ENCODE results near the gene RAB12.
"Not testable (repeated sequence)": the region's sequence is repeated elsewhere in the genome, so short reads cannot be mapped to it uniquely, and the experiment has no call there.

The RAB12 gene

GRCh38 chr18:8614875-8615274, 5.6 kb downstream of the RAB12 start:
- no peak for FAIRE-seq

DNA sequence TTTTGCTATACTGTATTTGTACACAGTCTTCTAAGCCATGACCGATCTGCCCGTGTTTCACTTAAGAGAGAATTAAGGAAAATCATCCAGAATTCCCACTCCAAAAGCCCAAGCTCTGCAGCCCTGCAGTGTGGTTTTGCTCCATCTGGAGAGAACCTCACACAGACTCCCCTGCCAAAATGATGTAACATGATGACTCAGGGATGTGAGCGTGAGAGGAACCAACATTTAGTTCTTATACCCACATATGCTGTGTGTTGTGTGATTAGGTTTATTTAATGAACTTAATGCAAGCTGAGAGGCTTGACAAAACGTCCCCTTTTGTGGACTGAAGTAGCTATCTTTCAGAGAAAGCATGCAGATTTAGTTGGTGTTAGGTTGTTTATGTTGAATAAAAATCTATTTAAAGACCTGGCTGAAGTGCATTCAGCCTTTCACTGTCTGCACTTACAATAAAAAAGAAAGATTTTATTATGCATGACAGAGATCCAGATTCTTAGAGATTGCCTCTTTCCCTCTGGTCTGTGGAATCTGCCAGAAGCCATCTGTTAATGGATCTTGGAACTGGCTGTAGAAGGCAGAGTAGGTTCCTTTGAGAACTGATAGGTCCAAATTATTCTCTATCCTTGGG, 6.3 kb downstream of the RAB12 start:
- FAIRE-seq = no peak

DNA sequence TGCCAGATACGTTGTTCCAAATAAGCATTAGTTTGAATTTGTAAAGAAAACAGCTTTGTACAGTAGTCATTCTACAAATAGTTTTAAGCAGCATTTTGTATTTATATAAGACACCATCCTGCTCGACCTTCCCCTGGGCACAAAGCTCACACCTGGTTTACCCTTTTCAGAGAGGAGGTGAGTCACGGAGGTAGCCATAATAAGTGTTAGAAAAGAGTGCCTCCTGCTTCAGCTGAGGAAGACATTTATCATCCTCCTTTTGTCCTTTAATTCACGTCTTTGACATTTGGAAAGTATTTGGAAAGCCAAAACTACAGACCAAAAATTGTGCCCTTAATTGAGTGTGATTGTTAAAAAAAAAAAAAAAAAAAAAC, 6.8 kb downstream of the RAB12 start:
- FAIRE-seq = no peak

DNA sequence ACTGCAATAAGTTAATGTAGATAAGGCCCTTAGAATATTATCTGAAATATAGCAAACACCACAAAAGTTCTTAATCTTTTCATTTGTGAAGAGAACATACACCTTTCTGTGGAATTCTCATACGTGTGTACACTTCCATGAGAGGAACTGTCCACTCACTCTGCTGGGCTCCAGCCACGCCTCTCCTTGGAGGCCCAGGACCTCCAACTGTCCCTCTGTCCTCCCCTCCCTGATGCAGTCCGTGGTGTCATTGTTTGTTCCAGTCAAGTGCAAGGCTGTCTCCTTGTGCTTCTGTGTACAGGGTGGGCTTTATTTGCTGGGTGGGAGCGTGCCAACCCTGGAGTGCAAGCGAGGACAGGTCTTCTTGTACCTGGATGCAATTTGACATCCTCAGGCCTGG, 8.7 kb downstream of the RAB12 start:
- no peak for FAIRE-seq

- FAIRE-seq = no peak
These were observed 9.8 kb downstream of the RAB12 start for GRCh38 chr18:8619041-8619440.

- no peak for FAIRE-seq
These were observed 10.8 kb downstream of the RAB12 start for GRCh38 chr18:8619835-8620577.

DNA sequence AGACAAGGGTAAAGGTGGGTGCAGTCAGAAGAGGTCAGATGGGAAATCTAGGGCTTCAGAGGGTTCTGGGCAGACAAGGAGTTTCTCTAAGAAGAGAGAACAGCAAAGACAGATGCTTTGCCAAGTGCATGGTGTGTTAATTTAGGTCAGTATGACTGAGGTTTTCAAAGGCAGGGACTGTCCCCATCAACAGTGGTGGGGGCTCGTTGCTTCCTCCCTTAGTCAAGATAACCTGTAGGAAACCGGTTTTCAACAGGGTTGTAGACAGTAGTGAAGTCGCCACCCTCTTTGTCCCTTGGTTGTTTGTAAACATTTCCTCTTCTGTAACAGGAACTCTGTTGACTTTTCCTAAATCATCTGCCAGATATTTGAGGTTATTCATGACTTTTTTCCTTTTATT, 11.6 kb downstream of the RAB12 start:
- FAIRE-seq = no peak

DNA sequence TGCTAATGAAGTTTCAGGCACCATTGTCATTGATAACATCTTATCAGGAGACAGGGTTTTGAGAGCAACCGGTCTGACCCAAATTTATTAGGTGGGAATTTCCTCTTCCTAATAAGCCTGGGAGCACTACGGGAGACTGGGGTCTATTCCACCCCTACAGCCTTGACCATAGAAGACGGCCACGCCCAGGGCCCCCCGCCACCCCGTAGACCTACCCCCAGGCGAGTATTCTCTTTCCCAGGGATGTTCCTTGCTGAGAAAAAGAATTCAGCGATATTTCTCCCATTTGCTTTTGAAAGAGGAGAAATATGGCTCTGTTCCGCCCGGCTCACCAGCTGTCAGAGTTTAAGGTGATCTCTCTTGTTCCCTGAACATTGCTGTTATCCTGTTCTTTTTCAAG, 13.4 kb downstream of the RAB12 start:
- FAIRE-seq = not testable (repeated sequence)

- no peak for FAIRE-seq
These were observed 14.4 kb downstream of the RAB12 start for GRCh38 chr18:8623549-8624106.

GRCh38 chr18:8625461-8626092, 16.3 kb downstream of the RAB12 start:
- no peak for FAIRE-seq

DNA sequence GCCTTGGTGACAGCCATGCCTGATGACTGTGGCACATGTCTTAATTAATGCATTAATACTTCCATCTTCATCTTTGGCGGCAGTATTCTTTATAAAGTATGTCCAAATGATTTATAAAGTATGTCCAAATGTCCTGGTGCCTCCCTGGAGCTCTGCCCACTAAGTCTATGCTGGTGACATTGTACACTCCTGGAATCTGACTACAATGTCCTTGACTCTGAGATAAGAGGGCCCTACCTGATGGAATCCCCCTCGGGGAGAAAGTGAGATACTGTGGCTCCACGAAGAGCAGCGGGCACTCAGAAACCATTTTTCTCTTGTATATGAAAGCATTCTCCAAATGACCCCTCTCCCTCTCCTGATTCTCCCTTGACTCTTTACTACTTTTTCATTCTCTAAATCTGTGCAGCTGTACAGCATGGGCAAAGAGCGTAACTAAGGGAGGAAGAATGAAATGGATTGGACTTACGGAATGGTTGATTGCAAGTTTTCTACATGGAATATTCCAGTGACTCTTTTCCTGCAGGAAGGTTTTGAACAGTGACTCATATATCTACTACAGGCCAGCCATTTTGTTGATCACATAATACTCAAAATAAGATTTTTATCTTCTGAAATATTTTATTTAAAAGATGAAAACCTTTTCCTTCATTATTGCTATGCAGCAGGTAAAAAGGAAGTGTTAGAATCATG, 17.3 kb downstream of the RAB12 start:
- FAIRE-seq = no peak

- FAIRE-seq = no peak
These were observed 17.9 kb downstream of the RAB12 start for GRCh38 chr18:8627107-8627472.

- no peak for FAIRE-seq
These were observed 18.3 kb downstream of the RAB12 start for GRCh38 chr18:8627540-8627939.

DNA sequence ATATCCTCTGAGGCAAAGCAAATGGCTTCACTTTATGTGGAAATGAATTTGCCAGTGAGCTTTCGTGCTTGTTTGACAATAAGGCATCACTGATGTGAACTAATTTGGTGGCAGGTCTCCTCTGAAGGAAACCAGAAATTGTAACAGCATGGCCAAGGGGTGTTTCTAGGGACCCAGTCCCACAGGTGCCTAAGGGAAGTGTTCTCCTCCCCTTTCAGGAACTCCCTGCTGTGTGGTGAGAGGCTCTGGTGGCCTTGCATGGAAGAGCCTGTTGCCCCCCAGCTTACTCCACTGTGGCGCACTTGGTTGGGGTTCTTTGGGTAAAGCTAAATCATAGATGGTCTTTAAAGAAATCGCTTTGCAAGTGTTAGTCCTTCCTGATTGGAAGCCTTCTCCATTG, 20.4 kb downstream of the RAB12 start:
- no peak for FAIRE-seq

GRCh38 chr18:8630546-8630945, 21.3 kb downstream of the RAB12 start:
- no peak for FAIRE-seq

DNA sequence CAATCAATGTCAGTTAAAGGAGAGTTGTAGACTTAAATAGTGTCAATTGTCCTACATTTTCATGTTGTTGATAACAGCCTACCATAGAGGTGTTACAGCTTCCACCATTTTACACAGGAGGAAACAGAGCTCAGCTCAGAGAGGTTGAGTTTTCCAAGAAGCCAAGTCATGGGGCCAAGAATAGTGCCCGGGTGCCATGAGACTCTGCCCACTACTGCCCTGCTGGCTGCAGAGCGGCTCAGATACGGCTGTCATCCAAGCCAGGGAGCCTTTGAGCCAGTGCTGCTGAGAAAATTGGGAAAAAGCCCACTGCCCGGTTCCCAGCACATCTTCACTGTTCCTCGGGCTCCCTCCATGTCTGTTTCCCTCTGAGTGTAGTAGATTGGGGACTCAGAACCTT, 22.0 kb downstream of the RAB12 start:
- FAIRE-seq = no peak

DNA sequence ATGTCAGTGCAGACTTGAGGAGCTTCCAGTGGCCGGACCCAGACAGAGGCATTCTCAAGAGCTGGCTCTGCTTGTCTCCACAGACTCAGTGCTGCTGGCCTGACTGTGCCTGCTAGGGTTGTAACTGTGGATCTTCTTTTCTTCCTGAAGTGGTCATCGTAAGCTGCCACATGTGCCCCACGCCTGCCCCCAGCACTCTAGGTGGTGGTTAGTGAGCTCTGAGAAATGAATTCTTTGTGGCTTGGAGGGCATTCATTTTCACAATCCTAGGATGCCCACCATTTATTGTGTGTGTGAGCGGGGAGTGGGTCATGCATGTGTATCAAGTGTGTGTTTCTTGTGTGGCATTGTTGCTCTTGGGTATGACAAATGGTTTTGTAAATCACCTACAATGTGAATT, 23.1 kb downstream of the RAB12 start:
- no peak for FAIRE-seq

- FAIRE-seq = no peak
These were observed 25.3 kb downstream of the RAB12 start for GRCh38 chr18:8634508-8634907.

DNA sequence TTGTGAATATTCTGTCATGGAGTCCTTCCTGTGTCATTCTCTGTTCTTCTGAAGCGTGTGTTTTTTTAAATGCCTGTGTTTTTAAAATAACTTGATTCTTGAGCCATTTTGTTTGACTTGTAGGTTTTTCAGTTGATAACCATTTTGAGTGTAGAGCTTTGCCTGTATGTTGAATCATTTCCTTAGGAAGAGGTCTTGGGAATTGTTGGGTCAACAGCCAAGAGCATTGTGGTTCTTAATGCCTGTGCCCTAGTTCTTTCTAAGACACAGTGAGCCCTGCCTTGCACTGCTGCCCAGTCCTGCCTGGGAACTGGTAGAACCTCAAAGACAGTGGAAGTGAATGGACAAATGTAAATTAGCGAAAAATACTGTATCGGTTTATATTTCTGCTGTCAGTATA, 25.9 kb downstream of the RAB12 start:
- no peak for FAIRE-seq

DNA sequence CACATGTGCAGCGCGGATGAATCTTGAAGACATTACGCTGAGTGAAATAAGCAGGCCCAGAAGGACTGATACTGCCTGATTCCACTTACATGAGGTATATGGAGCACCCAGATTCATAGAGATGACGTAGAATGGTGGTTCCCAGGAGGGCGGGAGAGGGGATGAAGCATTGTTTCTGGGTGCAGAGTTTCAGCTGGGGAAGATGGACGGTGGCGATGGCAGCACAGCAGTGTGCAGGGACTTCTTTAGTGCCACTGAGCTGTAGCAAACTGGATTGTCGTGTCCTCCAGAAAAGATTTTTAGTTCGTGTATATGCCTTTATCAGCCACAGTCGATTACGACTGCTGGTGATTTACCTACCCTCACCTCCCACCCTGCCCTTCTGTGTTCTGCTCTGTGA, 30.5 kb downstream of the RAB12 start:
- no peak for FAIRE-seq

- FAIRE-seq = no peak
These were observed 34.2 kb downstream of the RAB12 start for GRCh38 chr18:8643326-8643878.

- FAIRE-seq = not testable (repeated sequence)
These were observed 38.1 kb downstream of the RAB12 start for GRCh38 chr18:8647359-8647758.
